Astrocyte (in vitro differentiated cells and primary cell): ENCODE data around the gene SLC26A1. TPM values are rescaled to one million over a fixed set of nuclear protein-coding genes. Genes with fewer than 3 reads are reported as not detected.

Source experiments
- DNase-seq: peaks from one replicate; pipeline ENCODE4 v3.0.0-alpha.2; 2010; ENCODE audit warnings: low read depth
- FAIRE-seq: peaks from 2 replicates; lab custom pipeline; 2011; peaks lifted over from hg19 to GRCh38; lab: Jason Lieb, UNC
- H2AFZ ChIP-seq: 2 replicates; pipeline ENCODE4 v1.6.0; 2012; ENCODE audit warnings: low read depth, low read length, inconsistent platforms
- H3K27ac ChIP-seq: 2 replicates; pipeline ENCODE4 v1.5.1; 2011; ENCODE audit warnings: low read depth, low read length, inconsistent platforms
- H3K27me3 ChIP-seq: 2 replicates; pipeline ENCODE4 v1.6.0; 2011; ENCODE audit warnings: low read length, inconsistent platforms; ENCODE audit not compliant: insufficient read depth
- H3K36me3 ChIP-seq: 2 replicates; pipeline ENCODE4 v1.5.1; 2011; ENCODE audit warnings: low read length, inconsistent platforms; ENCODE audit not compliant: insufficient read depth
- H3K4me1 ChIP-seq: 2 replicates; pipeline ENCODE4 v1.5.1; 2011; ENCODE audit warnings: low read length, inconsistent platforms; ENCODE audit not compliant: insufficient read depth
- H3K4me2 ChIP-seq: 2 replicates; pipeline ENCODE4 v1.6.0; 2012; ENCODE audit warnings: low read length, inconsistent platforms
- H3K4me3 ChIP-seq: 2 replicates; pipeline ENCODE4 v1.5.1; 2011; ENCODE audit warnings: low read depth, mild to moderate bottlenecking, low read length, inconsistent platforms; ENCODE audit not compliant: insufficient read depth
- H3K79me2 ChIP-seq: 2 replicates; pipeline ENCODE4 v1.6.0; 2012; ENCODE audit warnings: mild to moderate bottlenecking, low read length, inconsistent platforms; ENCODE audit not compliant: insufficient read depth
- H3K9ac ChIP-seq: 2 replicates; pipeline ENCODE4 v1.6.0; 2012; ENCODE audit warnings: mild to moderate bottlenecking, low read length, inconsistent platforms
- H3K9me3 ChIP-seq: 2 replicates; pipeline ENCODE4 v1.5.1; 2012; ENCODE audit warnings: low read depth, mild to moderate bottlenecking, low read length, inconsistent platforms; ENCODE audit not compliant: insufficient read depth
- H4K20me1 ChIP-seq: 2 replicates; pipeline ENCODE4 v1.6.0; 2012; ENCODE audit warnings: low read length, inconsistent platforms; ENCODE audit not compliant: insufficient read depth
- H3K27ac Mint-ChIP-seq: one replicate; pipeline ENCODE4 v1.8.0; 2021; ENCODE audit warnings: mild to moderate bottlenecking, mixed read lengths; ENCODE audit not compliant: unreplicated experiment
- H3K27me3 Mint-ChIP-seq: one replicate; pipeline ENCODE4 v1.8.0; 2021; ENCODE audit warnings: low read depth, mixed read lengths; ENCODE audit not compliant: unreplicated experiment
- H3K36me3 Mint-ChIP-seq: one replicate; pipeline ENCODE4 v1.8.0; 2021; ENCODE audit warnings: low read depth, mixed read lengths; ENCODE audit not compliant: unreplicated experiment
- H3K4me1 Mint-ChIP-seq: one replicate; pipeline ENCODE4 v1.8.0; 2021; ENCODE audit warnings: low read depth, mixed read lengths; ENCODE audit not compliant: unreplicated experiment
- H3K4me3 Mint-ChIP-seq: one replicate; pipeline ENCODE4 v1.8.0; 2021; ENCODE audit warnings: mild to moderate bottlenecking, moderate library complexity, mixed read lengths; ENCODE audit not compliant: unreplicated experiment
- H3K9me3 Mint-ChIP-seq: one replicate; pipeline ENCODE4 v1.8.0; 2021; ENCODE audit warnings: mild to moderate bottlenecking, mixed read lengths; ENCODE audit not compliant: unreplicated experiment
- CTCF ChIP-seq: IDR thresholded peaks from 2 replicates; pipeline ENCODE4 v1.5.1; 2011; ENCODE audit warnings: low read depth, mild to moderate bottlenecking, inconsistent platforms, low read length, moderate library complexity; ENCODE audit not compliant: insufficient read depth
- EZH2 ChIP-seq: IDR thresholded peaks from 2 replicates; pipeline ENCODE4 v1.6.1; 2012; ENCODE audit warnings: mild to moderate bottlenecking, low read length, inconsistent platforms; ENCODE audit not compliant: insufficient read depth
- total RNA-seq: library from RNA; stranded (reverse); gene quantifications from 2 replicates; pipeline ENCODE4 v1.2.1, GENCODE V29; 2021

Gene SLC26A1
- total RNA-seq, 1 donor from 2014 or later: 0.34 TPM

- Histone ChIP-seq H3K4me1 (peaks cover 6% of the 10 kb centered on the region), H3K4me3 (no peak overlapping the region), H3K9me3 (no peaks in the 10 kb centered on the region), H2AFZ (no peak overlapping the region), H4K20me1 (peaks cover 34% of the 10 kb centered on the region), H3K79me2 (peaks cover 7% of the 10 kb centered on the region), H3K9ac (no peak overlapping the region), H3K27me3 (no peaks in the 10 kb centered on the region), H3K27ac (no peak overlapping the region), H3K4me2 (peak overlapping the region; percentile 19), H3K36me3 (no peaks in the 10 kb centered on the region)
- H3K4me1 Mint-ChIP-seq: no peaks in the 10 kb centered on the region
- no peak for FAIRE-seq
- H3K27me3 Mint-ChIP-seq: no peaks in the 10 kb centered on the region
- no peak overlapping the region for H3K4me3 Mint-ChIP-seq
- peaks cover 5% of the 10 kb centered on the region for H3K36me3 Mint-ChIP-seq
- H3K27ac Mint-ChIP-seq: no peak overlapping the region
- no peak for DNase-seq
- no peak for TF ChIP-seq CTCF
- no peak for TF ChIP-seq EZH2
- no peaks in the 10 kb centered on the region for H3K9me3 Mint-ChIP-seq
Measured at GRCh38 chr4:967113-968104, 25.8 kb downstream of the SLC26A1 start.

GRCh38 chr4:966266-967112 is 26.7 kb downstream of the SLC26A1 start:
- Histone ChIP-seq H3K4me3 (no peak overlapping the region), H3K79me2 (no peaks in the 10 kb centered on the region), H3K27me3 (no peaks in the 10 kb centered on the region), H2AFZ (no peak overlapping the region), H3K9me3 (no peaks in the 10 kb centered on the region), H3K9ac (no peak overlapping the region), H3K4me1 (no peaks in the 10 kb centered on the region), H4K20me1 (peaks cover 25% of the 10 kb centered on the region), H3K27ac (no peak overlapping the region), H3K4me2 (no peak overlapping the region), H3K36me3 (no peaks in the 10 kb centered on the region)
- Mint-ChIP-seq H3K27ac (no peak overlapping the region), H3K4me1 (no peaks in the 10 kb centered on the region), H3K27me3 (no peaks in the 10 kb centered on the region), H3K9me3 (no peaks in the 10 kb centered on the region), H3K4me3 (no peak overlapping the region), H3K36me3 (peaks cover 5% of the 10 kb centered on the region)
- DNase-seq (no peak), FAIRE-seq (no peak)
- TF ChIP-seq EZH2 (no peak), CTCF (no peak)
